Suprapubic skin (tissue), 4 donors: ENCODE results near the gene SYN1.

Experiments used
- CTCF ChIP-seq, 2 donors: fragments of 200-600 bp in 1 of 2; fragments of 450-650 bp in 1 of 2; sonication (generic) in 1 of 2; IDR thresholded peaks; one replicate each; pipeline ENCODE4 v1.5.1; 2016 to 2019; ENCODE audit warnings: antibody characterized with exemption in 2 of 2, mild to moderate bottlenecking in 1 of 2, moderate library complexity in 1 of 2
- EP300 ChIP-seq: sonication (generic); formaldehyde crosslinking; IDR thresholded peaks from one replicate; pipeline ENCODE4 v1.6.1; 2017; ENCODE audit warnings: antibody characterized with exemption
- POLR2A ChIP-seq, 2 donors: fragments of 450-650 bp; IDR thresholded peaks; one replicate each; pipeline ENCODE4 v1.6.1; 2017; ENCODE audit warnings: antibody characterized with exemption in 2 of 2, mild to moderate bottlenecking in 2 of 2, moderate library complexity in 2 of 2
- POLR2AphosphoS5 ChIP-seq, 3 donors: sonication (generic); formaldehyde crosslinking; IDR thresholded peaks; one replicate each; pipeline ENCODE4 v1.6.1; 2017; ENCODE audit warnings: antibody characterized with exemption in 3 of 3

DNA sequence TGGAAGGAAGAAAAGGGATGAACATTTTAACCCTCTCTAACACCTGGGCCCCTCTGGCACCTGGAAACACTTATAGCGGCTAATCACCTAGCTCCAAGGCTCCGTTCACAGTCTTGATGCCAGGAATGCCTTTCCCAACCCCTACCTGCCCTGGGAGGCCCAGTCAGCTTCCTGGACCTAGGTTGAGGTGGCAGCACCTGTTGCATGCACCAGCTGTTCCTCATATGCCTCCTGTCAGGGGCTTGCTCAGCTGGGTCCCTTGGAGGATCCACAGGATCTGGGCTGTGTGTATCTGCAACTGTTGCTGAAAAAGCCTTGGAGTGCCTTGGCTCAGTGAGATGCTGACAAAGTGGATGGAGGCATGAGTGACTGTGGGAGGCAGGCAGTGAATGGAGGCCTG lies 5.7 kb upstream of the SYN1 start:
- no peak for TF ChIP-seq CTCF (IDR thresholded peaks at IDR 0.05)
- TF ChIP-seq POLR2A (IDR thresholded peaks at IDR 0.05): no peak
- no peak for TF ChIP-seq POLR2AphosphoS5 (IDR thresholded peaks at IDR 0.05)
- TF ChIP-seq EP300: no peak
